HG03108 (cell line): ENCODE data around the gene TRIM60.
"Not testable (repeated sequence)": the region's sequence is repeated elsewhere in the genome, so short reads cannot be mapped to it uniquely, and the experiment has no call there.

Experiments used
- ATAC-seq: cut with Tn5 transposase; IDR thresholded peaks from one replicate; pipeline ENCODE4 v1.9.1; 2021; ENCODE audit warnings: moderate library complexity; ENCODE audit not compliant: unreplicated experiment

The TRIM60 gene

DNA sequence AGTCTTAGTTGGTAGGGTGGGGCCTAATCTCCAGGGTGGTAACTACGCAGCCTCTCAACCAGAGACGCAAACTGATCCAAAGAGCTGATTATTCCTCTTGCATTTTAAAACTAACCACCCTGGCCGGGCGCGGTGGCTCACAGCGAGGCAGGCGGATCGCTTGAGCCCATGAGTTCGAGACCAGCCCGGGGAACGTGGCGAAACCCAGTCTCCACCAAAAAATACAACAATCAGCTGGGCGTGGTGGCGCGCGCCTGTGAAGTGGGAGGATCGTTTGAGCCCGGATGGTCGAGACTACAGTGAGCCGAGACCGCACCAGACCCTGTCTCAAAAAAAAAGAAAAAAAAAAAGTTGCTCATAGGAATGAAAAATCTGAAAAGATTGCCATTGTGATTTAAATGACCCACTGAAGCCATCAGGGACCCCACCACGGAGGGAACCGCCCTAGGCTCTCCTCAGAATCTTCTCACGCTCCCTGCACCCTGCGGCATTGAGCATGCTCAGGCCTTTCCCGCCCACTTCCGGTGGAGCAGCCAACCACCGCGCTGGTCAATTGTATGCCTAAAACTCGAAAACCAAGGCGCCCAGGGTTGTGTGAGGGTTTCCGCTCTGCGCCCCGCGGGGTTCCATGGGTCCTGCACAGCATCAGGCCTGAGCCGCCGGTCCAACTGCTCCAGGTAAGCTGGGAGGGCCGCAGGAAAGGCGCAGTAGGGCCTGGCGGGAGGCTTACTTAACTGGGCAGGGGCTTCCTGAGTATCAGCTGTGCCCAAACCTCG, at the start of gene TRIM60:
Gene TRIM60 (plus strand): TSS at position 564 of the 776 bp plus-strand sequence. CDS start 8,074 bp downstream, outside the sequence.
- no peak for ATAC-seq

DNA sequence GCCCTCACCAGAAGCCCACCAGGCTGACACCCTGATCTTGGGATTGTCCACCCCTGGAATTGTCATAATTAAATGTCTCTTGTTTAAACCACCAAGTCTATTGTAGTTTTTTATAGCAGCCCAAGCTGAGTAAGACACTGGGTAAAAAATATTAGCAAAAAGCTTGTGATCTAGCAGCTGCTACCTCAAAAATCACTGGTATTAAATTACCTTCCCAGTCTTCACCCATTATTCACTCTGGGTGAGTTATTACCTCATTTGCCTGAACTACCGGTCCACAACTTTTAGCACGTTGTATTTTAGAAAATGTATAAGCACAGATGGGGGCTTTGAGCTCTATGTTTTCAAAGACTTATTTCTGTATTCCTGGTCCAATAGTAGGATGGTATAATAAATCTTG, 42.3 kb upstream of the TRIM60 start:
- ATAC-seq, result no peak

DNA sequence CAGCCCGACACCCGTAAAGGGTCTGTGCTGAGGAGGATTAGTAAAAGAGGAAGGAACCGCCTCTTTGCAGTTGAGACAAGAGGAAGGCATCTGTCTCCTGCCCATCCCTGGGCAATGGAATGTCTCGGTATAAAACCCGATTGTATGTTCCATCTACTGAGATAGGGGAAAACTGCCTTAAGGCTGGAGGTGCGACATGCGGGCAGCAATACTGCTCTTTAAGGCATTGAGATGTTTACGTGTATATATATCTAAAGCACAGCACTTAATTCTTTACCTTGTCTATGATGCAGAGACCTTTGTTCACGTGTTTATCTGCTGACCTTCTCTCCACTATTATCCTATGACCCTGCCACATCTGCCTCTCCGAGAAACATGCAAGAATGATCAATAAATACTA, 41.0 kb upstream of the TRIM60 start:
- ATAC-seq, result not testable (repeated sequence)

DNA sequence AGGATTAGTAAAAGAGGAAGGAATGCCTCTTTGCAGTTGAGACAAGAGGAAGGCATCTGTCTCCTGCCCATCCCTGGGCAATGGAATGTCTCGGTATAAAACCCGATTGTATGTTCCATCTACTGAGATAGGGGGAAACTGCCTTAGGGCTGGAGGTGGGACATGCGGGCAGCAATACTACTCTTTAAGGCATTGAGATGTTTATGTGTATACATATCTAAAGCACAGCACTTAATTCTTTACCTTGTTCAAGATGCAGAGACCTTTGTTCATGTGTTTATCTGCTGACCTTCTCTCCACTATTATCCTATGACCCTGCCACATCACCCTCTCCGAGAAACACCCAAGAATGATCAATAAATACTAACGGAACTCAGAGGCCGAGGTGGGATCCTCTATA, 35.7 kb upstream of the TRIM60 start:
- not testable (repeated sequence) for ATAC-seq

DNA sequence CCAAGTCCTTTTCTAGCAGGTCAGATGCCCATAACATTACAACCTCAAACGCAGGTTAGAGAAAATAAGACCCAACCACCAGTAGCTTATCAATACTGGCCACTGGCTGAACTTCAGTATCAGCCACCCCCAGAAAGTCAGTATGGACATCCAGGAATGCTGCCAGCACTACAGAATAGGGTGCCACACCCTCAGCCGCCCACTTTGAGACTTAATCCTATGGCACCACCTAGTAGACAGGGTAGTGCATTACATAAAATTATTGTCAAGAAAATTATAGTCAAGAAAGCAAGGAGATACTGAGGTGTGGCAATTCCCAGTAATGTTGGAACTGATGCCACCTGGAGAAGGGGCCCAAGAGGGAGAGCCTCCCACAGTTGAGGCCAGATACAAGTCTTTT, 34.5 kb upstream of the TRIM60 start:
- ATAC-seq, result no peak

DNA sequence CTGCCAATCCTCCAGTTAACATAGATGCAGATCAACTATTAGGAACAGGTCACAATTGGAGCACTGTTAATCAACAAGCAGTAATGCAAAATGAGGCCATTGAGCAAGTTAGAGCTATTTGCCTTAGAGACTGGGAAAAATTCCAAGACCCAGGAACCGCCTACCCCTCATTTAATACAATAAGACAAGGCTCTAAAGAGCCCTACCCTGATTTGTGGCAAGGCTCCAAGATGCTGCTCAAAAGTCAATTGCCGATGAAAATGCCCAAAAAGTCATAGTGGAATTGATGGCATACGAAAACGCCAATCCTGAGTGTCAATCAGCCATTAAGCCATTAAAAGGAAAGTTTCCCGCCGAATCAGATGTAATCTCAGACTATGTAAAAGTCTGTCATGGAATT, 33.9 kb upstream of the TRIM60 start:
- no peak for ATAC-seq

DNA sequence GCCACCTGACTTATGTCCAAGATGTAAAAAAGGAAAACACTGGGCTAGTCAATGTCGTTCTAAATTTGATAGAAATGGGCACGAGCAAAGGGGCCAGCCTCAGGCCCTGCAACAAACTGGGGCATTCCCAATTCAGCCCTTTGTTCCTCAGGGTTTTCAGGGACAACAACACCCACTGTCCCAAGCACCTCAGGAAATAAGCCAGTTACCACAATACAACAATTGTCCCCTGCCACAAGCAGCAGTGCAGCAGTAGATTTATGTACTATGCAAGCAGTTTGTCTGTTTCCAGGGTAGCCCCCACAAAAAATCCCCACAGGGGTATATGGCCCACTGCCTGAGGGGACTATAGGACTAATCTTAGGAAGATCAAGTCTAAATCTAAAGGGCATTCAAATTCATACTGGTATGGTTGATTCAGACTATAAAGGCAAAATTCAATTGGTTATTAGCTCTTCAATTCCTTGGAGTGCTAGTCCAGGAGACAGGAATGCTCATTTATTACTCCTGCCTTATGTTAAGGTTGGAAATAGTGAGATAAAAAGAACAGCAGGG, 33.2 kb upstream of the TRIM60 start:
- not testable (repeated sequence) for ATAC-seq

DNA sequence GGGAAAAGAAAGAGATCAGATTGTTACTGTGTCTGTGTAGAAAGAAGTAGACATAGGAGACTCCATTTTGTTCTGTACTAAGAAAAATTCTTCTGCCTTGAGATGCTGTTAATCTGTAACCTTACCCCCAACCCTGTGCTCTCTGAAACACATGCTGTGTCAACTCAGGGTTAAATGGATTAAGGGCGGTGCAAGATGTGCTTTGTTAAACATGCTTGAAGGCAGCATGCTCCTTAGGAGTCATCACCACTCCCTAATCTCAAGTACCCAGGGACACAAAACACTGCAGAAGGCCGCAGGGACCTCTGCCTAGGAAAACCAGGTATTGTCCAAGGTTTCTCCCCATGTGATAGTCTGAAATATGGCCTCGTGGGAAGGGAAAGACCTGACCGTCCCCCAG, 29.8 kb upstream of the TRIM60 start:
- ATAC-seq, result not testable (repeated sequence)

DNA sequence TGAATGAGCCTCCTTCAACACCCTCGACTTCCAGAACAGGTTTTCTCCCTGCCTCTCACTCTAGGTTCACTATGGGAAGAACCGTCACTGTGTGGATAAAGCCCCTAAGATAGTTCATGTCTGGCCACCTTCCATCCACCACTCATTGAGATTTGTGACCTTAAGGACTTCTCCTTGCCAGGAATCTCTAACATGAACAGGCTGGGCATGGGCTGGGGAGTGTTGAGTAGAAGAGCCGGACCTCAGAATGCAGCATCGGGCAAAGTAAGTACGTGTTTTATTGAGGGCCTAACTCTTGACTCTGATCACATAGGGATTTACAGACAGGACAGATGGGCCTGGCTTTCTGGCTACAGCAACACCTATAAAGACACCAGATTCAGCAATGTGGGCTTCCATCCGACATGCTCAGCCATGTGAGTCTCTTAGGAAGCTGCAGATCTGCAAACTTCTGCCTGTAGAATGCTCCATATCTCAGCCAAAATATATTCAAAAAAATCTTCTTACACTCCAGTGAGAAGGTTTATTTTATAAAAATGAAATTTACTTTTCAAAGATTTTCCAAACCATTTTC, 26.4 kb upstream of the TRIM60 start:
- no peak for ATAC-seq

DNA sequence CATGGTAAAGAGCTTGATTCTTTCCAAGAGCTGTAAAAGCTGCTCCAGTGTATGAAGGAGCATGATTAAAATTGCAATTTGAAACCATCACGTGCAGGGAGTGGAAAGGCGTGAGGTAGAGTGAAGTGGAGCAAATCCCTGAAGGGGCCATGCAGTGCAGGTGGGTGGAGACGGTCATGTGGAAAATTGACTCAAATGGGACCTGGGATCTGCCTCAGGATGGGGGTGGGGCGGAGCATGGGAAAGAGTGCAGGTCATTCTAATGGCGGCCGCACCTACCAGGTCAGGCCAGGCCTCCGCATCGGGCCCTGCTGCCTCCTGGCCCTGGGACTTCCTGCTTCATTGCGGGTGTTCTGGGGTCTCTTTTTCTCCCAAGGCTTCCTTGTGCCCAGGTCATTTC, 25.3 kb upstream of the TRIM60 start:
- no peak for ATAC-seq

DNA sequence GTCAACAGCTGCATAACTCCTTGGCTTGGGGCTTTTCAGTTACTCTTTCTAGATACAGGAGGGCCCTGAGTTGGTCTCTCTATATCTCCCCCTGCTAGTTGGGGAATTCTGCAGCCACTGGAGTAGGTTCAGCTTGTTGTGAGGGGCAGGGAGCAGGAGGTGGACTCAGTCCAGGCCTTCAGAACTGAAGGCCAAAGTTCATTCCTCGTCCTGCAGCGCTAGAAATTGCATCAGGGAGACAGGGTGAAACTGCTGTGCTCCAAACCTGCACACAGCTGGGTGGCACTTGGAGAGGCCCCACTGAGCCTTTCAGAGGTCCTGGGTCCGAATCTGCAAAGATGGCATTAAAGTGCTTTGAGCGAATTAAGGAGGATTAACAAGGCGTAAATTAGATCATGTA, 24.9 kb upstream of the TRIM60 start:
- ATAC-seq, result no peak

DNA sequence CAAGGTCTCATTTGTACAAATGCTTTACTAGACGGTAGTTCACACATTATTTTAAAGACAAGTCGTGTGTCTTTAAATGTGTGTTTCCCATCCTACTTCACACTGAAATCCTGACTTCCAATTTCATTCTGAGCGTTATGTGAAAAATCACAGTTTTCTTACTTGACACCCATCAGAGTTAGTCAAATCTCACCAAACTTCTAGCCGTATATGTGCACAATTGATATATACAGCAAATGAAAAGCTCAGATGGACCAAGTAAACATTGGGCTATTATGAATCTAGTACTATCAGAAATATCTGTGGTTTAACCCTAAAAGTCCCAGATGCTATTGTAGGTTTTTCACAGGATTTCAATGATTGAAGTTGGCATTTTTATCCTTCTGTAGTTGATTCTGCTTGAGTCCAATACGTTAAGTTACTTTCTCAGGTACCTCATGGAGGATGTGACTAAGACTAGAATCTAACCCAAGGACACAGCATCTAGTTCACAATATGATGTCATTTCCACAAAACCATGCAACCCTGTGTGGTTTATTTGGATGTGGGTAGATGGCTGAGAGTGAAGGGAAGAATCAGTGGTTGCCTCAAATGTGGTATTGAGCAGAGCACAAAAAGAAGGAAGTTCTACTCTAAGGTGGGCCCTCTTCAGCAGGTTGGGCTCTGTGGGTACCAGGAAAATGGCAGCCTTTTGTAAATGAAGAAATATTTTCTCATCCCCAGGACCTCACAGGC, 22.1 kb upstream of the TRIM60 start:
- no peak for ATAC-seq

DNA sequence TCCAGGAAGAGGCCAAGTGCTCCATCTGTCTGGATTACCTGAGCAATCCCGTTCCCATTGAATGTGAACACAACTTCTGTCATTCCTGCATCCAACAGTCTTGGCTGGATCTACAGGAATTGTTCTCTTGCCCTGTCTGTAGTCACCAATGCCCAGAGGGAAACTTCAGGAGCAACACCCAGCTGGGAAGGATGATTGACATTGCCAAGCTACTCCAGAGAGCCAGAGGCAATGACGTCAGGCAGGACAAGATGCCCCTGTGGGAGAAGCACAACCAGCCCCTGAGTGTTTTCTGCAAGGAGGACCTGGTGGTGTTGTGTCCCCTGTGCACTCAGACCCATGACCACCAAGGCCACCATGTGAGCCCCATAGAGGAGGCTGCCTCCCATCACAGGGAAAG, 21.3 kb upstream of the TRIM60 start:
- no peak for ATAC-seq

DNA sequence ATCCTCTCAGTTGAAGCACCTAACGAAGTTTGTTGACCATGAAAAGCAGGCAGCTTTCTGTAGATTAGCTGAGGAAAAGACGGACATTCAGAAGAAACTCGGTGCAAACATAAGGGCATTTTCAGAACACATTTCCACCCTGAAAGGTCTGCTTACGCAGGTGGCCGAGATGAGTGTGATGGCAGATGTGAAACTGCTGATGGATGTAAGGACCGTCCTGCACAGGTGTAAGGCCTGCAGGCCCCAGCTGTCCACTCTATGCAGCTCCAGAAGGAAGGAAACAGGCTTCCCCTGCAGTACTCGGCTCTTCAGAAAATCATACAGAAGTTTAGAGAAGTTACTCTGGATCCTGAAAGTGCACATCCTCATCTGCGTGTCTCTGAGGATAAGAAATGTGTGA, 20.8 kb upstream of the TRIM60 start:
- ATAC-seq, result no peak

DNA sequence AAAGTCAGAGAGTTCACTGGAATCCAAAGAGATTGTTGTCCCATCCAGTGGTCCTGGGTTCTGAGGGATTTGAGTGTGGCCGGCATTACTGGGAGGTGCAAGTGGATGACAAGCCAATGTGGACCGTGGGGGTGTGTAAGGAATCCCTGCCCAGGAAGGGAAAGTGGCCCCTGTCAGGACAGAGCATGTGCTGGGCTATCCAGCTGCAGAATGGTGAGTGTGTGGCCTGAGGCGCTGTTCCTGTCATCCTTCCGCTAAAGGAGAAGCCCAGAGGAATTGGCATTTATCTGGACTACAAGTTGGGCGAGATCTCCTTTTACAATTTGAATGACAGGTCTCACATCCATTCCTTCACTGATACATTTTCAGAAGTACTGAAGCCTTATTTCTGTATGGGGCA, 20.4 kb upstream of the TRIM60 start:
- no peak for ATAC-seq

DNA sequence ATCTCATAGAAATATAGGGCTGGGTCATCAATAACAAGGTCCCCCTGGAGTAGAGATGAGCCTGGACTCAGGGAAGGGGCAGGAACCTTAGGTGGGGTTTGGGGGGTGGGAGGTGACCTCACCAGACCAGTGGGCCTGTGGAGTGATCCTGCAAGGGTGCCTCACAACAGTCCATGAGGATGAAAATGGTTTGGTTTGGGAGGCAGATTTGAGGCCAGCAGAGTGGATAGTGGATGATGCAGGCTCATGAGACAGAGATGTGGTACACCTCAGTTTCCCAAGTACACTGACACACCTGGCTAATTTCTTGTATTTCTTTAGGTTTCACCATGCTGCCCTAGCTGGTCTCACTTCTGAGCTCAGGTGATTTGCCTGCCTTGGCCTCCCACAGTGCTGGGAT, 18.1 kb upstream of the TRIM60 start:
- ATAC-seq, result no peak

DNA sequence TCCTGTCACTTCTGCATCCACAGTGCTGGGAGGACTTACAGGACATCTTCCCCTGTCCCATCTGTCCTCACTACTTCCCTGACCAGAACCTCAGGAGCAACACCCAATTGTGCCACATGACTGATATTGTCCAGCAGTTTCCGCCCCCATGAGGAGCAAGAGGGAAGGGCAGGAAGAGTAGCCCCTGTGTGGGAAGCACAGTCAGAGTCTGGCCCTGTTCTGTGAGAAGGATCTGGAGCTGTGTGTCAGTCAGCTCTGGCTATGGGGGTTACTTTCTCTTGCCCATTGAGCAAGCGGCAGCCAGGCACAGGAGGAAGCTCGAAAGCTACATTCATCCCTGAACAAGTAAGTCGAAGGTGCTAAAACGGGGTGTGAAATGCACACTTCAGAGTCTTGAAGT, 14.8 kb upstream of the TRIM60 start:
- no peak for ATAC-seq

DNA sequence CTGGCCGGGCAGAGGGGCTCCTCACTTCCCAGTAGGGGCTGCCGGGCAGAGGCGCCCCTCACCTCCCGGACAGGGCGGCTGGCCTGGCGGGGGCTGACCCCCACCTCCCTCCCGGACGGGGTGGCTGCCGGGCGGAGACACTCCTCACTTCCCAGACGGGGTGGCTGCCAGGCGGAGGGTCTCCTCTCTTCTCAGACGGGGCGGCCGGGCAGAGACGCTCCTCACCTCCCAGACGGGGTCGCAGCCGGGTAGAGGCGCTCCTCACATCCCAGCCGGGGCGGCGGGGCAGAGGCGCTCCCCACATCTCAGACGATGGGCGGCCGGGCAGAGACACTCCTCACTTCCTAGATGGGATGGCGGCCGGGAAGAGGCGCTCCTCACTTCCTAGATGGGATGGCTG, 11.8 kb upstream of the TRIM60 start:
- ATAC-seq, result not testable (repeated sequence)

DNA sequence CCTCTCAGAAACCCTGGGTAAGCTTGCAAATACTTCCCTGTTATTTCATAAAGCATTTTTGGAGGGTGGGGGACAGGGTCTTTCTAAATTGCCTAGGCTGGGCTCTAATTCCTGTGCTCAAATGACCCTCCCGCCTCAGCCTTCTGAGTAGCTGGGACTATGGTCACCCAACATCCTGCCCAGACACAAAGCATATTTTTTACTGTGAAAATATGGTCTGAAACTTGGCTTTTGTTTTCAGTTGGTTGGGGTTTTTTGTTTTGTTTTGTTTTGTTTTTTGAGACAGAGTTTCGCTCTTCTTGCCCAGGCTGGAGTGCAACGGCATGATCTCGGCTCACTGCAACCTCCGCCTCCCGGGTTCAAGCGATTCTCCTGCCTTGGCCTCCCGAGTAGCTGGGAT, 6.0 kb upstream of the TRIM60 start:
- ATAC-seq, result not testable (repeated sequence)

DNA sequence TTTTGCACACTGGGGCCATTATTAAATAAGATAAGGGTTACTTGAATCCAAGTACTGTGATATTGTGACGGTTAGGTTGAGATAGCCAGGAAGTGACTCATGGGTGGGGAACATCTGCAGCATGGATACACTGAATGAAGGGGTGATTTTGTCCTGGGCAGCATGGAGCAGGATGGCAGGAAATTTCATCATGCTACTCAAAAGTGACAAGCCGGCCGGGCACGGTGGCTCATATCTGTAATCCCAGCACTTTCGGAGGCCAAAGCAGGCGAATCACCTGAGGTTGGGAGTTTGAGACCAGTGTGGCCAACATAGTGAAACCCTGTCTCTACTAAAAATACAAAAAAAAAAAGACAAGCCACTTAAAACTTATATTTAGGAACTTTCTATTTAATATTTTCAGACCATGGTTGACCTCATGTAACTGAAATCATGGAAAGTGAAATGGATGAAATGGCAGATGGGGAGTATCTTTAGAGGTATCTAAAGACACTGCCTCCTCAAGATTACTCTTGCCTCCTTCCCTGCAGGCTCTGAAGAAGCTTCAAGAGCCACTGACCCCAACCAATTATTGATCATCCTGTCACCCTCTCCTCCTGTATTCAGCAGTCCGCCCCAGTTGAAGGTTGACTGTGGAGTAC, 3.9 kb upstream of the TRIM60 start:
- no peak for ATAC-seq

DNA sequence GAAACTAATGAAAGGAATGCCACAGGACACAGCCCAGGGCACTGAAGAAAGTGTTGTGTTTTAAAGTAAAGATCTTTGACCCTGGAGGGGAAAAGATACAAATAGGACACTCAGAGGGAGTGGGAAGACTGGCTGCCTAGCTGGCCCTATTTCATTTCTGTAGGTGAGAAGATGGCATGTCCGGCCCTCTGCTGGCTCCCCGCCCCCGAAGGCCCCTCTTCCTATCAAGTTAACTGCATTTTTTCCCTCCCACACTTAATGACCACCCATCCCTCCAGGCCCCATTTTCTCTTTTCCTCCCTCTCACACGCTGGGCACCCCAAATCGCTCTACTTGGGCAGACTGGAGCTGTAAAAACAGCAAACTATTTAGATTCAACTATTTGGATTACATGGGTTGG, 16.4 kb downstream of the TRIM60 start:
- no peak for ATAC-seq
